B cell (primary cell): Measurements from ENCODE around the gene ABCC5. TPM values are rescaled to one million over a fixed set of nuclear protein-coding genes. Genes with fewer than 3 reads are reported as not detected.

Source experiments
- ATAC-seq: fragments of 200-7000 bp; cut with Tn5 transposase; one replicate; pipeline ENCODE4 v1.10.0; 2021; ENCODE audit warnings: low read depth, mild to moderate bottlenecking, moderate number of reproducible peaks, moderate library complexity
- CTCF ChIA-PET: fragments of 350-600 bp; sonication (Branson Sonifier 250); formaldehyde crosslinking; loops from one replicate; lab custom pipeline; 2021; ENCODE audit warnings: antibody characterized with exemption, inconsistent platforms; lab: Charles Lee
- POLR2A ChIA-PET: fragments of 350-600 bp; sonication (Branson Sonifier 250); formaldehyde crosslinking; loops from one replicate; lab custom pipeline; 2021; ENCODE audit warnings: antibody characterized with exemption; lab: Charles Lee
- DNase-seq: peaks from one replicate; pipeline ENCODE4 v3.0.0; 2013
- H2AFZ ChIP-seq: 2 replicates; pipeline ENCODE4 v1.6.1; 2012; ENCODE audit warnings: mild to moderate bottlenecking, low read depth, low read length; ENCODE audit not compliant: insufficient read depth, poor library complexity, severe bottlenecking
- H3K27ac ChIP-seq, 2 donors: 1 replicate in 1 of 2; 2 replicates in 1 of 2; pipeline ENCODE4 v1.5.1; 2012 to 2013; ENCODE audit warnings: low read length in 2 of 2, mild to moderate bottlenecking in 2 of 2, moderate library complexity in 1 of 2
- H3K27me3 ChIP-seq, 4 experiments: fragments of 200-600 bp in 1 of 4; sonication (generic) in 1 of 4; replicated peaks in 1 of 4; 1 replicate in 2 of 4; 2 replicates in 2 of 4; pipeline versions ENCODE4 v1.6.1 to v1.7.0; 2013 to 2016; ENCODE audit warnings: low read length in 3 of 4, mild to moderate bottlenecking in 2 of 4, mixed read lengths in 1 of 4, moderate library complexity in 1 of 4; ENCODE audit not compliant: insufficient read depth in 4 of 4, control insufficient read depth in 3 of 4; ENCODE audit errors: control extremely low read depth in 1 of 4
- H3K36me3 ChIP-seq, 2 experiments: replicated peaks in 1 of 2; 1 replicate in 1 of 2; 2 replicates in 1 of 2; pipeline versions ENCODE4 v1.6.1 to v1.7.1; 2013; ENCODE audit warnings: low read length in 1 of 2; ENCODE audit not compliant: insufficient read depth in 2 of 2, control insufficient read depth in 1 of 2; ENCODE audit errors: control extremely low read depth in 1 of 2, extremely low read depth in 1 of 2
- H3K4me1 ChIP-seq, 2 donors: fragments of 200-600 bp in 1 of 2; sonication (generic) in 1 of 2; 1 replicate in 1 of 2; 2 replicates in 1 of 2; pipeline versions ENCODE4 v1.5.1 to v1.6.1; 2013 to 2017; ENCODE audit warnings: low read length in 2 of 2; ENCODE audit not compliant: control insufficient read depth in 2 of 2, insufficient read depth in 2 of 2
- H3K4me2 ChIP-seq: replicated peaks from 2 replicates; pipeline ENCODE3; 2012; ENCODE audit warnings: mild to moderate bottlenecking, low read depth, low read length; ENCODE audit not compliant: poor library complexity, severe bottlenecking
- H3K4me3 ChIP-seq, 5 experiments: fragments of 200-600 bp in 1 of 5; sonication (generic) in 1 of 5; 1 replicate in 3 of 5; 2 replicates in 2 of 5; pipeline versions ENCODE4 v1.5.1 to v1.7.0; 2011 to 2016; ENCODE audit warnings: low read length in 4 of 5, mild to moderate bottlenecking in 4 of 5, low read depth in 2 of 5, control low read depth in 1 of 5, moderate library complexity in 1 of 5; ENCODE audit not compliant: insufficient read depth in 1 of 5; ENCODE audit errors: control extremely low read depth in 1 of 5, extremely low read depth in 1 of 5
- H3K79me2 ChIP-seq: fragments of 200-600 bp; sonication (generic); one replicate; pipeline ENCODE4 v1.6.0; 2016; ENCODE audit warnings: low read length; ENCODE audit not compliant: control insufficient read depth, insufficient read depth
- H3K9ac ChIP-seq: fragments of 200-600 bp; sonication (generic); 2 replicates; pipeline ENCODE4 v1.6.1; 2017; ENCODE audit warnings: mild to moderate bottlenecking, low read length, moderate library complexity
- H3K9me3 ChIP-seq, 3 donors: one replicate each; pipeline versions ENCODE4 v1.6.1 to v1.7.1; 2013; ENCODE audit warnings: low read length in 2 of 3; ENCODE audit not compliant: control insufficient read depth in 2 of 3, insufficient read depth in 1 of 3; ENCODE audit errors: control extremely low read depth in 1 of 3
- H4K20me1 ChIP-seq: 2 replicates; pipeline ENCODE4 v1.6.0; 2012; ENCODE audit warnings: mild to moderate bottlenecking, low read length; ENCODE audit not compliant: insufficient read depth, control insufficient read depth, poor library complexity, severe bottlenecking
- H3K27ac Mint-ChIP-seq: one replicate; pipeline ENCODE4 v1.8.0; 2021; ENCODE audit warnings: mixed read lengths
- H3K27me3 Mint-ChIP-seq: one replicate; pipeline ENCODE4 v1.8.0; 2021; ENCODE audit warnings: mixed read lengths
- H3K4me1 Mint-ChIP-seq: one replicate; pipeline ENCODE4 v1.8.0; 2021; ENCODE audit warnings: mixed read lengths
- H3K4me3 Mint-ChIP-seq: one replicate; pipeline ENCODE4 v1.8.0; 2021; ENCODE audit warnings: mixed read lengths
- H3K9me3 Mint-ChIP-seq: one replicate; pipeline ENCODE4 v1.8.0; 2022; ENCODE audit warnings: mixed read lengths; ENCODE audit not compliant: insufficient read depth
- CTCF ChIP-seq: fragments of 200-600 bp; IDR thresholded peaks from one replicate; pipeline ENCODE4 v1.8.0; 2022; ENCODE audit warnings: antibody characterized with exemption, mild to moderate bottlenecking
- EZH2 ChIP-seq: IDR thresholded peaks from 2 replicates; pipeline ENCODE4 v1.6.1; 2012; ENCODE audit warnings: borderline replicate concordance, low read depth, mild to moderate bottlenecking, moderate library complexity, low read length; ENCODE audit not compliant: insufficient read depth, poor library complexity, severe bottlenecking
- WGBS: methylation state at CpG from one replicate; pipeline ENCODE4 v1.1.5; 2013; ENCODE audit warnings: missing lambda C conversion rate; ENCODE audit not compliant: insufficient coverage; 5-methylcytosine and 5-hydroxymethylcytosine counted together
- intact Hi-C: fragments of 100-400 bp; cut with micrococcal nuclease; formaldehyde crosslinking; loops from one replicate; pipeline ENCODE4 v1.10.0; 2022
- polyA plus RNA-seq: library from polyadenylated mRNA; depleted of rRNA; stranded (reverse); fragments of >200 nt; gene quantifications from 2 replicates; pipeline ENCODE4 v1.2.3, GENCODE V29; 2012
- total RNA-seq, 2 donors: library from RNA; stranded (reverse); fragments of 120-200 nt in 1 of 2; gene quantifications; 1 replicate in 1 of 2; 2 replicates in 1 of 2; pipeline versions ENCODE4 v1.2.3 to v1.2.4, GENCODE V29; 2013 to 2022

Gene ABCC5
- total and polyA plus RNA-seq, 2 donors (not counting 1 experiment from before 2014, with no cell fraction given): 13.4 to 29.5 TPM

GRCh38 chr3:183912895-183913579, 104.6 kb downstream of the ABCC5 start:
- intact Hi-C loops: no loop called here
- POLR2A ChIA-PET: no interaction called here
- no peaks in the 10 kb centered on the region for H3K4me1 Mint-ChIP-seq

More at GRCh38 chr3:183912895-183913579, 104.6 kb downstream of the ABCC5 start:
- TF ChIP-seq EZH2 (no peak), CTCF (no peak)
- Histone ChIP-seq H3K4me3 (no peak overlapping the region), H4K20me1 (no peaks in the 10 kb centered on the region), H3K9ac (no peak overlapping the region), H3K27ac (no peak overlapping the region), H3K79me2 (no peaks in the 10 kb centered on the region), H3K4me2 (no peak overlapping the region), H3K4me1 (no peaks in the 10 kb centered on the region), H2AFZ (no peak overlapping the region), H3K36me3 (no peaks in the 10 kb centered on the region), H3K27me3 (no peaks in the 10 kb centered on the region), H3K9me3 (no peaks in the 10 kb centered on the region)
- H3K4me3 Mint-ChIP-seq: no peak overlapping the region
- no peak overlapping the region for H3K27ac Mint-ChIP-seq
- H3K9me3 Mint-ChIP-seq: no peaks in the 10 kb centered on the region
- ATAC-seq: no peak
- H3K27me3 Mint-ChIP-seq: no peaks in the 10 kb centered on the region
- WGBS: 94% methylated on average over 9 of the region's 10 CpGs
- CTCF ChIA-PET: no interaction called here
- DNase-seq: no peak
